ENCODE results near the gene PKD1L1.

Gene PKD1L1

DNA sequence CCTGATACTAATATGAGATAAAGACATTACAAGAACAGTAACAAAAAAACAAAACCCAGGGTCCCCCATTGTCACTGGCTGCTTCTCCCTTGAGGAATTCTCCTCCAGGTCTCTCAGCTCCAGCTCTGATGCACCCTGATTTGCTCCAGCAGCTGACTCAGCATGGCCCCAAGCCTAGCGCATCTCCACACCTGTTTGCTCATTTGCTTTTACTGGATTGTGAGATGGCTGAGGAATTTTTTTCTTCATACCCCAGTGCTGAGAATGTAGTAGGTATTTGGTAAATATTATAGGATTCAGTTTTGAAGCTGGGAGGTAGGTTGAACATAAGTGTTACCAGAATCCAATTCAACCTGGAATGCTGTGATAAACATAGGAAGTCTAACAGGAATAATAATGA lies 171.9 kb downstream of the PKD1L1 start:
- no peaks in the 10 kb centered on the region for H3K9me3 Mint-ChIP-seq
- no peak overlapping the region for H3K4me3 Mint-ChIP-seq

DNA sequence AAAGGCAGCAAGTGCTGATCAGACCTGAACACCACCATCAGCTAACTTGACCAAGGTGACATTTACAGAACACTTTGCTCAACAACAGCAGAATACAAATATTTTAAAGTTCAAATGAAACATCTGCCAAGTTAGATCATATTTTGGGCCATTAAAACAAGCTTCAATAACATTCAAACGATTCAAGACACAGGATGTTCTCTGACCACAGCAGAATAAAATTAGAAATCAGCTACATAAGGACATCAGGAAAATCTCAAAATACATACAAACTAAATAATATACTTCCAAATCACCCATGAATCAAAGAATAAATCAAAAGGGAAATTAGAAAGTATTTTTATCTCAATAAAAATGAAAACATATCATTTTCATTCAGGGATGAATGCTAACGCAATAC lies 173.0 kb downstream of the PKD1L1 start:
- H3K4me3 Mint-ChIP-seq: no peak overlapping the region
- peaks cover 3% of the 10 kb centered on the region for H3K36me3 Mint-ChIP-seq (ENCODE audit: insufficient read depth)
- no peak for DNase-seq (ENCODE audit: low spot score in 2 of 2)
- no peaks in the 10 kb centered on the region for H3K4me1 Mint-ChIP-seq
- H3K27me3 Mint-ChIP-seq: peaks cover 12% of the 10 kb centered on the region
- no peaks in the 10 kb centered on the region for H3K9me3 Mint-ChIP-seq
- no peak overlapping the region for H3K27ac Mint-ChIP-seq (ENCODE audit: low read depth)
- ATAC-seq (replicated peaks; ENCODE audit: extremely low read depth, poor library complexity, severe bottlenecking): no peak

More for the DNA sequence above, 171.9 kb downstream of the PKD1L1 start:
- H3K27me3 Mint-ChIP-seq: peaks cover 12% of the 10 kb centered on the region
- no peaks in the 10 kb centered on the region for H3K4me1 Mint-ChIP-seq
- DNase-seq (ENCODE audit: low spot score in 2 of 2) (no peak), ATAC-seq (replicated peaks; ENCODE audit: extremely low read depth, poor library complexity, severe bottlenecking) (no peak)
- H3K36me3 Mint-ChIP-seq (ENCODE audit: insufficient read depth): no peaks in the 10 kb centered on the region
- H3K27ac Mint-ChIP-seq (ENCODE audit: low read depth): no peak overlapping the region

DNA sequence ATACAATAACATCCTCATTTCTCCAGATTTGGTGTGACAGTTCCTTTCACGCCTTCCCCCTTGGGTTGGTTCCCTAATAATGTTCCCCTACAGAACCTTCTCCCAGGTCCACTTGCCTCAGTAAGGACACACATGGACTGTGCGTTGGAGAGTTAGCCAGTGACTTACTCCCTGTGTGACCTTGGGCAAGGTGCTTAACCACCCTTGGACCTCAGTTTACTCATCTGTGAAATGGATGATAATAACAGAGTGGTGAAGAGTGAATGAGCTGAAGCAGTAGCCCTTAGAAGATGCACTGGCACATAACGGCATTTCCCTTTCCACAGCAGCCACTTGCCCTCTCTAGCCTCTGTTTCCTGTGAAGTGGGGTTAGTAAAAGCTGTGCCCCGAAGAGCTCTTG lies 175.8 kb downstream of the PKD1L1 start:
- Mint-ChIP-seq H3K4me1 (no peaks in the 10 kb centered on the region), H3K4me3 (no peak overlapping the region), H3K9me3 (peaks cover 5% of the 10 kb centered on the region), H3K27me3 (peaks cover 12% of the 10 kb centered on the region), H3K27ac (ENCODE audit: low read depth) (no peak overlapping the region), H3K36me3 (ENCODE audit: insufficient read depth) (peaks cover 3% of the 10 kb centered on the region)
- DNase-seq (ENCODE audit: low spot score in 2 of 2): no peak
- ATAC-seq (replicated peaks; ENCODE audit: extremely low read depth, poor library complexity, severe bottlenecking): no peak

DNA sequence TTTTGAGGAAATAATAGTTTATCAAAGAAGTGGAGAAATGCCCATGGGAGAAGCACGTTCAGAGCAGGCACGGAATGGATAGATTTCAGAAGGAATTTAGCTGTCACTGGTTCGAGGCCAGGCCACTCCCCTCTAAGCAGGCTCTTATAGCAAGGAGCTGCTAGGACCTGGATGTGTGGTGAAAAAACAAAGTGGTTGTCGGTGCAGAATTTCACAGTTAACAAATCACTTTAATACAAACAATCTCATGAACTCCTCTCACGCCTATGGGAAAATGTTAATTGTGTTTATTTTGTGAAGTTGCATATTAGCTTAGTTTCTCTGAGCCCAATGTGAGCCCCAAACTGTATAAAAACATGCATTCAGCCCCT lies 176.3 kb downstream of the PKD1L1 start:
- H3K36me3 Mint-ChIP-seq (ENCODE audit: insufficient read depth): peaks cover 3% of the 10 kb centered on the region
- H3K27ac Mint-ChIP-seq (ENCODE audit: low read depth): no peak overlapping the region
- no peaks in the 10 kb centered on the region for H3K4me1 Mint-ChIP-seq
- no peak for ATAC-seq (replicated peaks; ENCODE audit: extremely low read depth, poor library complexity, severe bottlenecking)
- no peak for DNase-seq (ENCODE audit: low spot score in 2 of 2)
- H3K4me3 Mint-ChIP-seq: no peak overlapping the region
- peaks cover 5% of the 10 kb centered on the region for H3K9me3 Mint-ChIP-seq
- peaks cover 12% of the 10 kb centered on the region for H3K27me3 Mint-ChIP-seq

DNA sequence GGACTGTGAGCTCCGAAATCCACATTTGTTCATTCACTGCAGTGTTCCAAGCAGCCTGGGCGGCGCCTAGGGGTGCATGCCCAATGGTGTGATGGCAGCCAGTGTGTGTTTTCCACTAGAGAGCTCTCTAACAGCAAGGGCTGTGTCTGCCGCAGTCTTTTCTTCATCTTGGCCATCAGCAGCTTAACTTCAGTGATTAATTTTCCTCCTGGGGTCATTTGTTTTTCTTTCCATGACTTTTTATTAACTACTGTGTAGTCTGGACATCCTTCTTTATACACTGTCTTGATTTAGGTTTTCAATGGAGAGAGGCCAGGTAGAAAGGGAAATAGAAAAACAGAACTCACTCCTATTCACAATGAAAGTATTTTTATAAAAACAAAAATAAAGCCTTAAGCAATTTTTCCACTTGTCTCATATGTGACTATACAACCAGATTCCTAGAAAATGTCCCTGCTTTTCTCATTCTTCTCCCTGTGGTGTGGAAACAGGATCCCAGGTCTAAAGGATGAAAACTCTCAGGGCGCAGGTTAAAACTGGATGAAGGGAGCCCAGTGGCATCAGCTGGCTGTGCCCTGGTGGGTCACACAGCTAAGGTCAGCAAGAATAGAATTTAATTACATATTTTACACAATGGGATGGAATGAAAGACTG lies 176.8 kb downstream of the PKD1L1 start:
- peaks cover 5% of the 10 kb centered on the region for H3K9me3 Mint-ChIP-seq
- peaks cover 12% of the 10 kb centered on the region for H3K27me3 Mint-ChIP-seq
- H3K36me3 Mint-ChIP-seq (ENCODE audit: insufficient read depth): peaks cover 3% of the 10 kb centered on the region
- no peak overlapping the region for H3K27ac Mint-ChIP-seq (ENCODE audit: low read depth)
- no peak for DNase-seq (ENCODE audit: low spot score in 2 of 2)
- no peaks in the 10 kb centered on the region for H3K4me1 Mint-ChIP-seq
- H3K4me3 Mint-ChIP-seq: no peak overlapping the region
- ATAC-seq (replicated peaks; ENCODE audit: extremely low read depth, poor library complexity, severe bottlenecking): no peak

DNA sequence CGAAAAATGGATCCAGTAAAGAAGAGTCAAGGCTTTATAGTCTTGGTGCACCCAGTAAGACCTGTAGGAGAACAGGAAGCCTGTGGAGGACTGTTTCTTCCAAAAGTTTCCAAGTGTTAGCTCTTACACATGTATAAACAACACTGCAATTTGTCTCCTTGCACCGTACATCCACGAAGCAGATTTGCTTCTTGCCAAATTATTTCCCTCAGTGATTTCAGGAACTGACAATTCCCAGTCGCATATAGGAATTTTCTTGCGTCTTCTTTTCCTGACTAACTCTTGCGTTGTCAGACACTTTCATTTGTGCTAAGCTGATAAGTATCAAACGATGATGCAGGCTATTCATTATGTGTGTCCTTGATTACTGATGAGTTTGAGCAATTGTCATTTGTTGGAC lies 182.1 kb downstream of the PKD1L1 start:
- peaks cover 2% of the 10 kb centered on the region for H3K36me3 Mint-ChIP-seq (ENCODE audit: insufficient read depth)
- H3K27ac Mint-ChIP-seq (ENCODE audit: low read depth): no peak overlapping the region
- peaks cover 5% of the 10 kb centered on the region for H3K9me3 Mint-ChIP-seq
- no peaks in the 10 kb centered on the region for H3K4me1 Mint-ChIP-seq
- H3K4me3 Mint-ChIP-seq: no peak overlapping the region
- ATAC-seq (replicated peaks; ENCODE audit: extremely low read depth, poor library complexity, severe bottlenecking) (no peak), DNase-seq (ENCODE audit: low spot score in 2 of 2) (no peak)
- H3K27me3 Mint-ChIP-seq: no peaks in the 10 kb centered on the region

DNA sequence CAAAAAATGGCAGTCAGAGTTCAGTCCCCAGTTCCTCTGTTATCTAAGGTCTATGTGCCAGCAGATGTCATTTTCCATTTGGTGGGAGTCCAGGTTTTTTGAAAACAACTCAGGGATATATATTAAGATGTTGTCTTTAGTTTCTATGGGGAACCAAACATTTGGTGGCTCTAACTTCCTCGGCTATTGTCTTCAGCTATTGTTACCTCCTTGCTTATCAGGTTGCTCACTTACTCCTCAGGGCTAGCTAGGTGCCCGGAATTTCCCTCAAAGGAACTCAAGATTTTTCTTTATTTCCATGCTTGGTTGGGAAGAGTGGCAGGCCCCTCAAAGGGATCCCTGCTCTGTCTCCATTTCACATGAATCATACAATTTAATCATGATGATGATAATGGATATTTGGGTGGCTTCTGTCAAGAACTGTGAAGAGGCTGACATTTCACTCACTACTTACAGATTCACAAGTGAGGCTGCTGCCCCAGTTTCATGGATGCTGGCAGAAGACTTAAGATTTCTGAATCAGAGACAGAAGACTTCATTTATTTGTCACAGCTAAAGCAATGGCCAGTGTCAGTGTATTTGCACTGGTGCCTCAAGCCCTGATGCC lies 182.8 kb downstream of the PKD1L1 start:
- no peak overlapping the region for H3K27ac Mint-ChIP-seq (ENCODE audit: low read depth)
- no peak overlapping the region for H3K4me3 Mint-ChIP-seq
- DNase-seq (ENCODE audit: low spot score in 2 of 2): no peak
- no peaks in the 10 kb centered on the region for H3K4me1 Mint-ChIP-seq
- no peak for ATAC-seq (replicated peaks; ENCODE audit: extremely low read depth, poor library complexity, severe bottlenecking)
- no peaks in the 10 kb centered on the region for H3K27me3 Mint-ChIP-seq
- H3K36me3 Mint-ChIP-seq (ENCODE audit: insufficient read depth): no peaks in the 10 kb centered on the region
- H3K9me3 Mint-ChIP-seq: peaks cover 5% of the 10 kb centered on the region

DNA sequence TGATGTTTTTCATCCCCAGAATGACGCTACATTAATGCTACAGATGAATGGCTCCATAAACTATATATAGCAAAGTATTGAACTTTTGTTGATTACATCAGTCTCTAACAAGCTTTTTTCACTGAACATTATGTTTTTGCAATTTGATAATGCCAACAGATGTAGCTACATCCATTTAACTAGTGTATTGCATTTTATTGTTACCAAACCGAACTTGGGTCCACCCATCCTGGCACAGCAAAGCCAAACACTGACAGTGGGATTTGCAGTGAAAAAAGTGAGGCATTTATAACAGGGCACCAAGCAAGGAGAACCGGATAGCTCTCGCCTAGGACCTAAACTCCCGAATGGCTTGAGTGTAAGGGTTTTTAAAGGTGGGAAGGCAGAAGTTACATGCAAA lies 183.5 kb downstream of the PKD1L1 start:
- Mint-ChIP-seq H3K27ac (ENCODE audit: low read depth) (no peak overlapping the region), H3K36me3 (ENCODE audit: insufficient read depth) (no peaks in the 10 kb centered on the region), H3K27me3 (no peaks in the 10 kb centered on the region), H3K4me3 (no peak overlapping the region), H3K4me1 (no peaks in the 10 kb centered on the region), H3K9me3 (peaks cover 5% of the 10 kb centered on the region)
- ATAC-seq (replicated peaks; ENCODE audit: extremely low read depth, poor library complexity, severe bottlenecking): no peak
- DNase-seq (ENCODE audit: low spot score in 2 of 2): no peak

DNA sequence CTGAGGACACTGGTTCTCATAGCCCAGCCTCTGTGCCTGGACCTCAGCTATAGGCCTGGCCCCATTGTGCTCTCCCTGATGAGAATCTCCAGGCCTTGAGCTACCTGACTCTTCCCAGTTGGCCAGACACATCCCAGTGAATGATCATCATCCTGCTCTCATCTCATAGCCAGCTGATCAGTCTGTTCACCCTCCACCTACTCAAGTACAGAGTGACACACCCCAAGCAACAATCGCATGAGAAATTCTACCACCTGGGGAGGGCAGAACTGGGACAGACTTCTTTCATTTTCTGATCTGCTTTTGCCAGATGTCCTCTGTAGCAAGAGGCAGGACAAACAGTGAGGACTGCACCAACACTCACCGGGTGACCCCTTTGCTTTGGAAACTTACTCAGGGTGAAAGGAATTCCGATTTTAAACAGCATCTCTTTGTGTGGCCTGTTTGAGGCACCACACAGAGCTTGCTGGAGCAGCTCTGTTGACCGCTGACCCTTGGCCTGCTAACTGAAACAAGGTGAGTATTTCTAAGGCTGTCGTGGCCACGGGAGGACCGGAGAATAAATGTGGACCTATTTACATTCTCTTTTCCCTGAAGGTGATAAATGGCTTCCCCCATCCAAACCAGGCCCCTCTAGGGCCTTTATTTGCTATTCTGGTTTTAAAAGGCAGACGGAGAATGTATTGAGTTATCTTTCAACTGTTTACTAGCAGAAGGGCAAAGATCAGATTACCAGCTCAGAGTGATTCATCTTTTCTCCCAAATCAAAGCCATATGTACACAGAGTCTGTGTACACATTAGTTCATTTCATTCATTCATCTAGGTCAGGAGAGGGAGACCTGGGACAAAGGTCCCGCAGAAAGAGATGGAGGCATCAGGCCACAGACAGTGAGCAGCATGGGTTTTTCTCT lies 184.9 kb downstream of the PKD1L1 start:
- Mint-ChIP-seq H3K4me3 (no peak overlapping the region), H3K27me3 (no peaks in the 10 kb centered on the region), H3K4me1 (no peaks in the 10 kb centered on the region), H3K27ac (ENCODE audit: low read depth) (no peak overlapping the region), H3K9me3 (peaks cover 3% of the 10 kb centered on the region), H3K36me3 (ENCODE audit: insufficient read depth) (no peaks in the 10 kb centered on the region)
- no peak for ATAC-seq (replicated peaks; ENCODE audit: extremely low read depth, poor library complexity, severe bottlenecking)
- DNase-seq (ENCODE audit: low spot score in 2 of 2): no peak

DNA sequence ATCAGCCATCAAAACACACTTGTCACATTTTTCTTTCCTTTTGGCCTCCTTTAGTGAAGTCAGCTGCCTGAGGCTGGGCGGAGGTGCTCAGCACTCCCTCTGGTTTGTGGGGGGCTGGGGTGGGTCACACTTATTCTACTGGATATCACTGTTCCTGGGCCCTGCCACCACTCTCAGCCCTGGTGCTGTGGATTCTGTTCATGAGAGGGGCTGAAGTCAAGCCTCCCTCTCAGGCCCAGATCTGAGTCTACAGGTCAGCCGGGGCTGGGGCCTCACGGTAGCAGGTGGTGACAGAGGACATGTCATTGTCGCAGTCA lies 185.6 kb downstream of the PKD1L1 start:
- no peak overlapping the region for H3K4me3 Mint-ChIP-seq
- H3K27ac Mint-ChIP-seq (ENCODE audit: low read depth): no peak overlapping the region
- ATAC-seq (replicated peaks; ENCODE audit: extremely low read depth, poor library complexity, severe bottlenecking) (no peak), DNase-seq (ENCODE audit: low spot score in 2 of 2) (no peak)
- no peaks in the 10 kb centered on the region for H3K9me3 Mint-ChIP-seq
- H3K4me1 Mint-ChIP-seq: no peaks in the 10 kb centered on the region
- H3K36me3 Mint-ChIP-seq (ENCODE audit: insufficient read depth): no peaks in the 10 kb centered on the region
- no peaks in the 10 kb centered on the region for H3K27me3 Mint-ChIP-seq

DNA sequence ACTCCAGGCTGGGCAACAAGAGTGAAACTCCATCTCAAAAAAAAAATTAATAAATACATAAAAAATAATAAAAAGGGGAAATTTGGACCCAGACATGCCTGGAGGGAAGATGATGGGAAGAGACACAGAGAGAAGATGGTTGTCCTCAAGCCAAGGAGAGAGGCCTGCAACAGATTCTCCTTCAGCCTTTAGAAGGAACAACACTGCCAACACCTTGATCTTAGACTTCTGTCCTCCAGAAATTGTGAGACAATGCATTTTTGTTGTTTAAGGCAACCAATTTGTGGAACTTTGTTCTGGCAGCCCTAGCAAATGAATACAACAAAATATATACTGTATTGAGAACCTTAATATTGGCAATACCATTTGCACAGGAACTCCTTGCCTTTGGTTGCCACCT lies 186.1 kb downstream of the PKD1L1 start:
- no peak for ATAC-seq (replicated peaks; ENCODE audit: extremely low read depth, poor library complexity, severe bottlenecking)
- Mint-ChIP-seq H3K27me3 (no peaks in the 10 kb centered on the region), H3K4me1 (no peaks in the 10 kb centered on the region)

DNA sequence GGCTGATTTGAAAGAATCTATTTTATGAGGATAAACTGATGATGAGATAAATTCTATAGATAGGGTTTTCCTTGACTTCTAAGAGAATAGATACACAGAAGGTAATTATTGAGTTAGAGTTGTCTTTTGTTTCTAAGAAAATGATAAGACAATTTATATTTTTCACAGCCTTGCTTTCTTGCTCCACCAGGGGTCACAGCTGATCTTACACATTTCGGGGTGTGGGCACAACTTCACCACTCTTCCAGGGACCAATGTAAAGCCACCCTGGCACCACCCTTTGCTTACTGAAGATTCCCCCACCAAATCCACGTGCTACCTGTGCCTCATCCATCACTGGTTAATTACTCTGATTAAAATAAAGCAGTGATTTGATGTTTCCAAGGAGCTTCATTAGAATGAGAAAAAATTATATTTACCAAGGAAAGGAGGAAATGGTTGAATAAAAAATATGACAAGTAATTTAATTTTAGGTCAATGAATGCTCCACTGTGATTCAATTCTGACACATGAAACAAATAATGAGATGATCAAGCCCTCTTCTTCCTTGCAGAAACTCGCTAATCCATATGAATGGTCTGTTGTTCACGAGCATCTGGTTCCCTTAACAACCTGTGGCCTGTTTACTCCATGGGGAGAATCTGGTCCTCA lies 189.1 kb downstream of the PKD1L1 start:
- DNase-seq (ENCODE audit: low spot score in 2 of 2) (no peak), ATAC-seq (replicated peaks; ENCODE audit: extremely low read depth, poor library complexity, severe bottlenecking) (no peak)
- no peaks in the 10 kb centered on the region for H3K9me3 Mint-ChIP-seq
- H3K27ac Mint-ChIP-seq (ENCODE audit: low read depth): no peak overlapping the region
- H3K36me3 Mint-ChIP-seq (ENCODE audit: insufficient read depth): no peaks in the 10 kb centered on the region
- H3K27me3 Mint-ChIP-seq: no peaks in the 10 kb centered on the region
- no peaks in the 10 kb centered on the region for H3K4me1 Mint-ChIP-seq
- H3K4me3 Mint-ChIP-seq: no peak overlapping the region

More for the DNA sequence above, 186.1 kb downstream of the PKD1L1 start:
- H3K36me3 Mint-ChIP-seq (ENCODE audit: insufficient read depth): no peaks in the 10 kb centered on the region
- no peak for DNase-seq (ENCODE audit: low spot score in 2 of 2)
- no peaks in the 10 kb centered on the region for H3K9me3 Mint-ChIP-seq
- no peak overlapping the region for H3K4me3 Mint-ChIP-seq
- no peak overlapping the region for H3K27ac Mint-ChIP-seq (ENCODE audit: low read depth)

Data from central memory CD8-positive, alpha-beta T cell (primary cell).